ENCODE data around the gene OLFML1.

Gene OLFML1

DNA sequence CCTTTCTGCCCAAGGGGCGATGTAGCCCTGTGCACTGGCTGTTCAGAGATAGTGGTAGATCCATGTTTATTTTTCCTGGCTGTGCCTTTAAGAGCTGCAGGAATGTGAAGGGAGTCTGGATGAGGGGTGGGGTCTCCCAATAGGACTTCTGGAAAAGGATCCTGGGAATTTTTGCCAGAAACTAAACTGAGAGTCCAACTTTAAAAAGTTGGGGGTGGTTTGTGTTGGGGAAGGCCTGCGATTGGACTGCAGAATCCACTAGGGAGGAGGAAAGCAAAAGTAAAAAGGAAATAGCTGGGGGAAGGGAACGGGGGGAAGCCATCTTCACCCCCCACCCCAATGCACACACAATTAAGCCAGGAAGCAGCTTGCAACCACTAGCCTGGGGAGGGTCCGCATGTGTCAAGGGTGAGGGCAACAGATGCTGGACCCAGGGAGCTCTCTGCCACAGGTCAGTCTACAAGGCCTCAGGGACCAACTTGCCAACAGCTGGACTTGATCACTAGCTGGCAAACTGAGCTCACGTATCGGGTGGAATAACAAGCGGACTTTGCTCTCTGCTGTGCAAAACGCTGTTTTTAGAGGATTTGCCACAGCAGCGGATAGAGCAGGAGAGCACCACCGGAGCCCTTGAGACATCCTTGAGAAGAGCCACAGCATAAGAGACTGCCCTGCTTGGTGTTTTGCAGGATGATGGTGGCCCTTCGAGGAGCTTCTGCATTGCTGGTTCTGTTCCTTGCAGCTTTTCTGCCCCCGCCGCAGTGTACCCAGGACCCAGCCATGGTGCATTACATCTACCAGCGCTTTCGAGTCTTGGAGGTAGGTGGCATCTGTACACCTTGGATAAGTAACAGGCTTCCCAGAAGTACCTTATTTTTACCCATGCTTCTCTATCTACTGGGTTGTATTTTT lies at the start of gene OLFML1:
Gene OLFML1, plus strand, starts transcription at position 321 of the 912 bp plus-strand sequence. Its CDS starts 370 bp downstream, at position 691.
- DNase-seq, result no peak

DNA sequence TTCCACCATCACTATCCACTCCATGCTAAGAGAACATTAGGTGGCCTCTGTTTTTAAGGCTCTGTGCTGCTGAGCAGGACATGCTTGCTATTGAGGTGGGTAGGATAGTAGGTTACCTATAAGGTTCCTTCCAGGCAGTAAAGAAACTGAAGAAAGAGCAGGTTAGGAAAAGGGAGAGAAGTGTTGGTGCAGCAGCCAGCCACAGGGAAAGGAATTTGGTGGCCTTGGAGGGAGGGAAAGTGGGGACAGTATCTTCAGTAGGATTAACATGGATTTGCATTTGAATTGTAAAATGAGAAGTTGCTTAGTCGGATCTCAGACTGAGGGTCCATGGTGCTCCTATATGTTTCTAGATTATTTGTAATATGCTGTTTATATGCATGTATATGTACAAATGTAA lies 49.2 kb upstream of the OLFML1 start:
- DNase-seq, result no peak

DNA sequence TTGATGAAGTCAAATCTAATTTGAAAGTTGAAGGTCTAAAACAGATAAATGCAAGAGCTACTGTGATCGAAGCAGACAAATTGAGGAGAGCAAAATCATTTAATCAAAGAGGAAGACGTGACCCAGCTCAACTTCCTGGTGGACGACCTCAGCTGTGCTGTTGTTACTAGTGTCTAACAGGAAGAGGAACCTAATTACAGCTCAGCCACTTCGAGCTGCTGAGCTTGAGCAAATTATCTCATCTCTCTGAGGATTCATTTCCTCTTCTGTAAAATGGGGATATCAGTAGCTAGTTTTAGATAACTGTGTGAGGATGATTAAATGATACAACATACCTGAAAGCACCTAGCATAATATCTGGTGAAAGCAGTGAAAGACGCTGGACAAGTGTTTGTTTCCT lies 48.6 kb upstream of the OLFML1 start:
- peak; percentile 74 for DNase-seq

DNA sequence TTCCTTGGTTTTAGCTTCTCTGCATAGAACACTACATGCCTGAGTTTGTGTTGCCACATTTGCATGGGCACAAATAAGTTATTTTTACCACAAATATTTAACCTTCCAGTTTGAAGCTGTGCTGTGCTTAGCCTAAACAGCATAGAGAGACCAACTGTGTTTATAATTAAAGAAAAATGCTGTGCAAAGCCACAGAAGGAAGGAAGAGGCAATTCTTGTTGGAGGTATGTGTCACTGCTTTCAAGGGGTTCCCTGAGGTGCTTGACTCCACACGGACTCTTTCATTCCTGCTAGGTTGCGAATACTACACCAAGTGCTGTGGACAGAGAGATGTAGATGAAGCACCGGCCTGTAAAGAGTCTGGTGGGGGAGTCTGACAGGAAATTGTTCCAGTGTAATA lies 47.6 kb upstream of the OLFML1 start:
- DNase-seq, result no peak

DNA sequence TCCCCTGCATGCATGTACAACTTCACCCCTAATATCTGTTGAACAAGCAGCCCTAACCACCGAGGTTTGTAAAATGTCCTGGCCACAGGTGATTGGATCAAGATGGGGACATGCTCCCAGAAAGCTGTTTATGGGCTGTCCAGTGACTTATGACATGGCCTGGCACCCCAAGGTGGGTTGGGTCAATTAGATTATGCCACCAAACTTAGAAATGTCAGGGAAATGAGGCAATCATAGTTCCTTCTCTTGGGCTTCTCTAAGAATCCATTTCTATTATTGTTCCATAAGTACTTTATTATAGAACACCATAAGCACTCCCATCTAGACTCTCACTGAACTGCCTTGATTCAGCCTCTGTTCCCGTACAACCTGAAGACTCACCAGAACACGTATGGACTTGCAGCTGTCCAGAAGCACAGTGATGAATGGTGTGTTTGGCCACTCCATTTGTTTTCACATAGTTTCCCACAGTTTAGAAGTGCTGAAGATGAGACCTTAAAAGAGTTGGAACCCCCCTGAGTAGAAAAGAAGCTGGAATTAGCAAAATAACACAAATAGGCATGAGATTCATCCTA lies 45.5 kb upstream of the OLFML1 start:
- peak; percentile 12 for DNase-seq

DNA sequence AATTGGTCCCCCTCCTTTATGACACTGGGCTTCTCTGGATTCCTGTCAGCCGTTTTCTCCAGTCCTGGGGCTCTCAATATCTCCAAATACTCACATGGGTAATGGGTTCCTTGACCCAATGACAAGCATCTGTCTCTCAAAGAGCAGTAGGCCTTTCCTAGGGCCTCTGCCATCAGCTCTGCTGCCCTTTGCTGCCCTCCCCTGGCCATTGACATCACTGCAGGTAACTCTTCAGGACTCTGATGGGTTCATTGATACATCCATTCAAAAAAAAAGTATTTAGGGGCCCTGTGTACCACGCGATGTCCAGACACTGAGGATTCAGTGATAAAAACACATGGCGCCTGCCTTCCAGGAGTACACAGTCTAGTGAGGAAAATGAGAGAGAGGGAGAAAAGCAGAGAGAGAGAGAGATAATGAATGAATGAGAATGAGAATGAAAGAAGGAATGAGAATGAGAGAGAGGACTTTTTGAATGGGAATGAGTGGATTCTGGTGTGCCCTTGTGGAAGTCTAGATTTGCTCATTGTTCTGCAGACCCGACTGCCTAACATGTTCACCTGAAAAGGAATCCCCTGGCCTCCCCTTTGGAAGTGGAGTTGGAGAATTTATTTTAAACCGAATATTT lies 42.6 kb upstream of the OLFML1 start:
- DNase-seq, result peak; percentile 80

DNA sequence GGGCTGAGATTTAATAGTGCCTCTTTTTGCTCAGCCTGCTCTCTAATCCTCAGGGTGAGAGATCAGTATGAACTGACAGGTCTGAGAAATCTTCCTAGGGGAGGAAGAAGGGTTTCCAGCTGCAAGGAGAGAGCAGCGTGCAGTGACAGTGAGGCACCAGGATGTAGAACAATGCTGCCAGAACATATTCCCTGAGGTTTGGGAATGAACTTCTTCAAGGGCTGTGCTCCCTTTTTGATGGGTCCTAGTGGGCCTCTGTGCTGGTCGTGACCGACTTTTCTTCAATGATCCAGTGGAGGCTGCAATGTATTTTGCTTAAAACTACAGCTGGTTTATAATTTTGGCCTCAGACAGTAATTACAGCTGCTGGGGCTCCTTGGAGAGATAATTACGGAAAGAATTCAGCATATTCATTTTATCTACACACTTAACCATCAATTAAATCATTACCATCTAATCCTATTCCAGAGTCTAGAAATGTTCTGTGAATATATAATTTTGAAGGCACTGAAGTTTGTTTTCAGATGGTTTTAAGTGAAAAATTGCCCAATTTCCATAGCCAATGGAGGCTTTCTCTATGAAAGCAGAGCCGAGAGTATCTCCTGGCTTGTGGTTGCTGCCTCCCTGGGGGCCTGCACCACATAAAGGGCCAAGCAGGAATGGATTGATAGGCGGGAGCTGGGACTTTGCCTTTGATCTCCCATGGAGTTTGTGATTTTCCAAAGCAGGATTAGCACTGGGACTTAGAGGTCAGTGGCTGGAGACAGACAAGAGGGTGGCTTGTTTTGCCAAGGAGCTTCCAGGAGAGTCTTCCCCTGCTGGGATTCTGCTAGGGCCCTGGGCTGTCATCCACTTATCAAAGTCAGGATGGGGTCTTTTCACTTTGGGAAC lies 41.0 kb upstream of the OLFML1 start:
- no peak for DNase-seq

DNA sequence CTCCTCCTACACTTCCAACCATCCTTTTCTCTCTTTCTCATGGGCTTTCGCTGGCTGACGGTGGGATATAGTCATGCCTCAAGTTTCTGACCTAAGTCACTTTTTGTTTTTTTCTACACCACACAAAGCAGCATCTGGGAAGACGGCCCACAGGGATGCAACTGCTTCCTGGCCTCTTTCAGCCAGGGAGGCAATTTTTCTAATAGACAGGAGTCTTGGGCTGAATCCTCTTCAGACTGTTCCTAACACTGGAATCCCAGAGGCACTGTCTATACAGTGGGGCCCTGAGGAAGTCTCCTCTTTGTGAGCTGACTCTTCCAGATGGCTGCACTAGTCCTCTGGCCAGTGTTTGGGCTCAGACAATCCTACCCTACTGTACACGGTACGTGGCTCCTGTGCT lies 39.7 kb upstream of the OLFML1 start:
- DNase-seq, result no peak

DNA sequence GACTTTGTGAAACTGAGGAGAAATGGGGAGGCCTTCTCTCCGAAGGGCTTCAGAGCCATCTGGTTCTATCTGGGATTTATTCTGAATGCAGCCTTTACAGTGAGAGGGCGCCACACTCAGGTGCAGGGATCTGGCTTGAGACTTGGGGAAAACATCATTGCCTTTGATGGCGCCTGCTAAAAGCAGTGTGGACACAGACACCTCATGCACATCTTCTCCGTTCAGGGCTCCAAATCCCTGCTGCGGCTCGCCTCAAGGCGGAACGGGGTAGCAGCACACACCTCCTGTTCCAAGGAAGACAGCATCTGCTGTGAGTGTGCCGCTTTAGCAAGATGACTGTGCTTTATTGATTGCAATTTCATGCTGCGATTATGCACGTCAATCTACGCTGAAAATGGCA lies 37.1 kb upstream of the OLFML1 start:
- no peak for DNase-seq

DNA sequence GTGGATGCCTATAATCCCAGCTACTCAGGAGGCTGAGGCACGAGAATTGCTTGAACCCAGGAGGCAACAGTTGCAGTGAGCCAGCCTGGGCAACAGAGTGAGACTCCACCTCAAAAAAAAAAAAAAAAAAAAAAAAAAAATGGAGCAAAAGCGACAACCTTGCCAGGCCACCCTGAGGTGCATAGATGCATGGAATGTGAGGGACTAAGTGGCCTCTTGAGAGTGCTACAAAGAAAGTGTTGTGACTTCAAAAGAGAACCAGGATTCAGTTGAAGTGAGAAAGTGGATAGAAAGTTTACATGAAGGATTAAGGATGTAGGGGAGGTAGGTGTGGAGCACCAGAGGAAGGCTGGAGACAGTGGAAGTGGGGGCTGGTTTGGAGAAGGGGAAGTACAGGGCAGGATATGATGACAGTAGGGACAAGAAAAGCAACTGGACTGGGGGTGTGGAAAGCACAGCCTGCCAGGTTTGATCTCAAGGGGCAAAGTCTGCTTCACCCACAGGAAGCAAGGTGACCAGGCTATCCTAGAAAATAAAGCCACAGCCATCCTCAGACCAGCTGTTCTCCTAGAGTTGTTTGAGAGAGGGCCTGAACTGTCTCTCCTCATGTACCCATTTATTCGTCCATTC lies 36.0 kb upstream of the OLFML1 start:
- peak; percentile 40 for DNase-seq

DNA sequence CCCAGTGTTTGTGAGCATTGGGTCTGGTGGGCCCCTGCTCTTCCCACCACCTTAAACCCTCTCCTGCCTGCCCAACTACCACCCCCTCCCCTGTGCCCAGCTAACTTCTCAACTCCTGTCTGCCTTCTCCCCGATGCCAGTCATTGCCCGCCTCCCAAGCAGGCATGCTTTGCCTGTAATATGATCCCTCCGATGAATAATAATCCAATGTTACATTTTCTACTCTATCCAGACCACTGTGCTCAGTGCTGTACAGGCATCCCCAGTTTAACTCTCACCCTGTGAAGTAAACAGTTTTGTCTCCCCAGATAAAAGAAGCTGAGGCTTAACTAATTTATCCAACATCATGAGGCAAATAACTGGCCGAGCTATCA lies 35.5 kb upstream of the OLFML1 start:
- DNase-seq, result no peak

DNA sequence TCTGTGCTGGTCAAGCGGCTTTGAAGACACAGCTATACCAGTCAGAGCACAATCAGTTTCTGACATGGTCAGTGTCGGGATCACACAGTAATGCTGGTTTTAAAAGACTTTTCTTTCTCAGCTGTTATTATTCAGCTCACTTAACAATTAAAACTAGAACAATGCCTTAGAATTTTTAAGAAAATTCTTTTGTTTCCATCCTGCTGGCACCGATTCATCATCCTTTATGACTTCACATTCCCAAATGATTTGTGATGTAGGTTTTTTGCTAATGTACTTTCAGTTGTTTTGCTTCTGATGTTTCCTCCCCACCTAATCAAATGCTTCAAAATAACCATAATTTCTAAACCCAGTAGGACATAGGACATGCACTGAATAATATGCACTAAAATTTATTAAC lies 34.5 kb upstream of the OLFML1 start:
- no peak for DNase-seq

DNA sequence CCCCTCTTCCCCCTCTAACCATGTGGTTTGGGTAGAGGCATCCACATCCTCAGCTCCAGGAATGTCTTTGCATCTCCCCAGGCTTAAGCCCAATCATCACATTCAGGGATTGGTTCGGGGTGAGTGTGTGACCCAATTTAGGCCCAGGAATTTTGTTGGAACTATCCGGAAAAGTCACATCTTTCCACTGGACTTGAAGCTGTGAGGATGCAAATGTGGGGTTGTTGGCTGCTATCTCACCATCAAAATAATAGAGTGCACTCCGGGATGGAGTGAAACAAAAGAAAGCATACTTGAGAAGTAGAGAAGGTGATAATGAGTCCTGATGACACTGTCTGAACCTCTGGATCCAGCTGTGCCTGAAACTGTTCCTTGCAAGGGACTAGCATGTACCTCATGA lies 33.8 kb upstream of the OLFML1 start:
- DNase-seq, result no peak

DNA sequence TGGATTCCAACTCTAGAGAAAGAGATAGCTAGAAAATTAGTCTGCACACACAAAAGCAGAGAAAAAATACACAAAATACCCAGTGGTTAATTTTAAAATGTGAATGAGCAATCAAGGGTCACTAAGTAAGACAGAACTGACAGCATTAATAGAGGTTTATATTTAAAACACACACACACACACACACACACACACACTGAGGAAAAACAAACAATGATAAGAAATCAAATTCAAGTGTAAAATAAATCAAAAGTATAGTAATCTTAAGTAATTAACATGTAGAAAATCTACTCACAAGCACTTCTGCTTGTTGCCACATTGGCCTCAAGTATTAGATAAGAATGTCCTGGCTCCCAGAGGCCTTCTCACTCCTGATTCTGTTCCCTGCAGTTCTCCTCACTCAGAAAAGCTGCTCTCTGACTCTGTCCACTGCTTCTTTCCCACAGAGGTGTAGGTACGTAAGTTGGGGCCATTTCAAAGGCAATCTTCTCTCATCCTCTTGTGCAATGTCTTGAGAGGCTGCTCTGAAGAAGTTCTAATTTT lies 33.3 kb upstream of the OLFML1 start:
- DNase-seq, result no peak

DNA sequence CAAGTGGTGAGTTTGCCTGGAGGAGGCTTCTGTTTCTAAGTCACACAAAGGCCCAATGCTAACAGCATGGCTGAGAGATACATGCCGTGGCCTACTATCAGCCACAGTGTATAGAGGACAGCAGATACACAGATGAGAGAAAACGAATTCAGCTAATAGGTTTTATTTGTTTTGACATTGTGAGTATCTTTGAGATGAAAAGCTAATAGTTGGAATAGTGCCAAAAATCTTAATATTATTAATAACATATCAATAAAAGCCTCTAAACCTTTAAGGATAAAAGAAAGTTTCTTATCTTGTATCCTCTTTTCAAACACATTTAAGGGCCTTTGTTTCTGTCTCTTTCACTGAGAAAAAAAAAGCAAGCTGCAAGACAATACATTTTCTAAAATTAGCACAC lies 30.5 kb upstream of the OLFML1 start:
- DNase-seq, result no peak

DNA sequence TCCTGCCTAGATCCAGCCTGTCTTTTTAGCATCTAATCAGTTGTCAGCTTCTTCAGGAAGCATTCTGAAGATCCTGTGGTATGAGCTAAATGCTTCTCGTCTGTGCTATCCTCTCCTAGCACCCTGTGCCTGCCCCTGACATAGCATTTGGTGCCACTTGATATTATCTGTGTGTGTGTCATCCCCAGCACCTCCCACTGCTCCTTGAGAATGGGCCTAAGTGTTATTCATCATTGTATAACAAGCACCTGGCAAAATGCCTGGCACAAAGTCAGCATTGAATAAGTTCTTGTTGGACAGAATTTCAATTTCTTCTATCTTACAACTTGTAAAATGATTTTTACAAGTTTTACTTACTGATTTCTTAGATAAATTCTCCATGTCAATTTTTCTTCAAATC lies 28.1 kb upstream of the OLFML1 start:
- no peak for DNase-seq

DNA sequence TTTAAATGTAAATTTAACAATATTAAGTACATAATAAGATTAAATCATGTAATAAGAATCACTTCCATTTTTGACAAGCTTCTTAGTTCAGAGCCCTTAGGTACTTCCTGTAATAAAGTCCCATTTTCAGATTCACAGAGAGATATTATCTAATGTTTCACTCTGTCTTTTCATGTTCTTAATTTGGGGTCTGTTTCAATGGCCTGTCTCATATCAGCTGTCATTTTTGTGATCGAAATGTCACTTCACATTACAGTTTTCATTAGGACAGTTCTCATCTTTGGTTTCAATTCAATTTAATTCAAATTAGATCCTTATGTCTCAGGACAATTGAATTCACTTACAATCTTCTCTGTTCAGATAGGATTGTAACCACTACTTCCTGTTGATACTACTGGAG lies 22.6 kb upstream of the OLFML1 start:
- no peak for DNase-seq

DNA sequence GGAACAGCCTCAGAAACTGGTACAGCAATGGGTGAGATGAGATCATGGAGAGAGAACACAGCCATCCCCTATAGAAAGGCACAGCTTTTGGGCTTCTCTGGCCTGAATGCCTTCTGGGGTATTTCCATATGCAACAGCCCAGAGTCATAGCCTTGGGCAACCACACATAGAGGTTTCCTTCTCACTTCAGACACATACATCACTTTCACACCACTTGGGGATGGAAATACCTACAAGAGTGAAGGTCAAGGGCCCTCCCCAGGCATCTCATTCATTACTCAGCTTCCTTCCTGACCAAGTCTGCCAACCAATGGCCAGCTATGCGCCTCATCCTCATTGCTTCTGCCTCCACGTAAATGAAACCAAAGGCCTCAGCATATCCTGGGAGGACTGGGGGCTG lies 17.7 kb upstream of the OLFML1 start:
- DNase-seq, result peak; percentile 5

DNA sequence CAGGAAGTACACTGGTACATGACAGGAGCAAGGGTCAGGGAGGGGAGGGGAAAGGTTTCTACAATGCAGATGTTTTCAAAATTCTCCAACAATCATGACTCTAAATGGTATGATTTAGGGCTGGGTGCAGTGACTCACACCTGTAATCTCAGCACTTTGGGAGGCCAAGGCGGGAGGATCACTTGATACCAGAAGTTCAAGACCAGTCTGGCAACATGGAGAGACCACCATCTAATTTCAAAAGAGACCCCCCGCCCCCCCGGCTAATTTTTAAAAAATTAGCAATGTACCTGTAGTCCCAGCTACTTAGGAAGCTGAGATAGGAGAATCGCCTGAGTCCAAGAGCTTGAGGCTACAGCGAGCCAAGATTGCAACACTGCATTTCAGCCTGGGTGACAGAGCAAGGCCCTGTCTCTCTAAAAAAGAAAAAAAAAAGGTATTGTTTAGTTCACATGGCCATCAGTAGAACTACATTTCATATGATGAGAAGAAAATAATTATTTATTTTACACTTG lies 15.9 kb upstream of the OLFML1 start:
- DNase-seq, result no peak

DNA sequence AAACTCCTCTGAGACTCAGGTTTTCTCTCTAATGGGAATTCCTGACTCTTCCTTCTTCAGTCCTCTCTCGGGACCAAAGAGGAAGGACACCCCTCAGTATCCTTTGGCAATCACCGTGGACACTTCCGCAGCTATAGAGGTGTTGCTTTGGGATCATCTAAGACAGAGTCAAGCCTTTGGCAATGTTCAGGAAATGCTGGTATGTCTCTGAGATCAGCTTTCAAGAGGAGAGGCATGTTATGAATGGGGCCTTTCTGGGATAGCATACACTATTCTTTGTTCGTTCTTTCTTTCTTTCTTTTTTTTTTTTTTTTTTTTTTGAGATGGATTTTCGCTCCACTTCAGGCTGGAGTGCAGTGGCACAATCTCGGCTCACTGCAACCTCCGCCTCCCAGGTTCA lies 14.2 kb upstream of the OLFML1 start:
- no peak for DNase-seq

DNA sequence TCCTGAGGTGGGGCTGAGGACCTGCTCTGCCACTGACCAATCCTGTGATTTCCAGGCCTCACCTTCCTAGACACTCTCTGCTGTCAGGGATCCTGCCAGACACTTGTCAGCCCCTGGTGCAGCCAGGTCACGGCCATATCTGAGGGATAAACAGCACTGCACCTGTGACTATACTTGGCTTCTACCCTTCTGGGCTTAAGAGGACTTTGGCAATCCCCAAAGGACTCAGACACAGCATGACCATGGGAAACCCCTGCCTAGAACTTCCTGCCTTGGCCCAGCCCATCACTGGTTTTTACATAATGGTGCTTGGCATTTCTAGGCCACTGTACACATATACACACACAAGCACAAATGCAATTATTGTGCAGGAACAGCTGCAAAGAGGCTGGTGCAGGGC lies 11.6 kb upstream of the OLFML1 start:
- DNase-seq, result peak; percentile 13

DNA sequence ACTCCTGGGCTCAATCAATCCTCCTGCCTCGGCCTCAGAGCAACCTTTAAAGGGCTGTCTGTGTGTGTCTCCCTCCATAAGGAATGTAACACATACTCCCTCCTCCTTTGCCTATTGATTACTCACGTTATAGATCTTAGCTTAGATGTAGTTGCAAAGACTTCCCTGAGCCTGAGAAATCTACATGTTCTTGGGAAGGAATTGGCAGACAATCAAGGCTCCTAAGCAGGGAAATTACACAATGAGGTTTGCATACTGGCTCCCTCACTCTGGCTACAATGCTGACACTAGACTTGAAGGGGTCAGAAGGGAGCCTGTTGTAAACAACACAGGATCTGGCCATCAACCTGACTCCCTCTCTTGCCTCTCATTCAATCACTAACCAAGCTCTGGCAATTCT lies 5.2 kb upstream of the OLFML1 start:
- DNase-seq, result no peak

All from suppressor macrophage treated with lipopolysaccharide for 4 hours (primary cell).